Measurements from ENCODE around the gene ASPDH. TPM values are rescaled to one million over a fixed set of nuclear protein-coding genes. Genes with fewer than 3 reads are reported as not detected.
A peak's percentile ranks its signal among the peaks of the same experiment; 100 is the strongest.

ASPDH gene
- polyA plus RNA-seq, 1 donor (not counting 4 experiments of a cell fraction or from before 2014, with no cell fraction given), result not detected

DNA sequence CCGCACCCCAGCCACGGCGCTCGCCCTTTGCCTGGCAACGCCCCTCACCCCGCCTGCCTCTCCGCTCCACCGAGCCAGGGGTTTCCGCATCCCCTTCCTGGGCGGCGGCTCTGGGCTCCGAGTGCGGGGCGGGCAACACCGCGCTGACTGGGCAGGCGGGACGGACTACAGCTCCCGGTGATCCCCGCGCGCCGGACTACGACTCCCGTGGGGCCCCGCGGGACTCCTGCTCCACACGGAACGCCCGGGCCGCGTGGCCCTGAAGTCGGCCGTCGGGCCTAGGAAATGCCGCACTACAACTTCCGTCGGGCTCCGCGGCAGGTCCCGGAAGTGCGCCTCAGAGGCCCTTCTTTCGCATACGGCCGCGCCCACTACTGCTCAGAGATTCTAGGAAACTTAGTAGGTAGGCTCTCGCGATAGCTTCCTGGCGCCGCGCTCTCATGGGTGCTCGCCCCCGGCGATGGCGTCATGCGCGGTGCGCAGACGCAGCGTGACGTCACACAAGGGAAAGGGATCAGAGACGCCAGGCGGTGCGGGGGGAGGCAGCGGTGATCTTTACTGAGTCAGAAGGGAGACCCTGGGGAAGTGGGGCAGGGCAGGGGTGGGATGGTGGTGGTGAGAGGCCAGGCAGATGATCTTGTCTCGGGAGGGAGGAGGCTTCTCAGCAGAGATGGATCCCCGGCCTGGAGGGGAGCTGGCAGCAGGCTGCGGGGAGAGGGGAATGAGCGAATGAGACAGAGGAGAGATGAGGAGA is 2.5 kb downstream of the ASPDH start, which contains the start of gene JOSD2:
Gene JOSD2 (minus strand): TSS at position 123 of the 754 bp plus-strand sequence. CDS start 760 bp downstream, outside the sequence.
- H3K9me1 ChIP-seq (ENCODE audit: control insufficient read depth, extremely low read depth, insufficient read depth, low read length), result no peaks in the 10 kb centered on the region
- H3K27ac ChIP-seq (ENCODE audit: control insufficient read depth, insufficient read depth, low read length), result peak within 1 kb of the TSS; percentile 68
- dilution Hi-C loops (cut with MboI; ENCODE audit: extremely low pct_ligation_motif_present, low sequenced_read_pairs), result no loop called here
- peaks cover 4% of the 10 kb centered on the region for H3K4me1 ChIP-seq (ENCODE audit: control insufficient read depth, extremely low read depth, insufficient read depth, low read length)
- no peaks in the 10 kb centered on the region for H4K20me1 ChIP-seq (ENCODE audit: control insufficient read depth, extremely low read depth, insufficient read depth, low read length)
- H3K4me2 ChIP-seq (ENCODE audit: control insufficient read depth, extremely low read depth, insufficient read depth, low read depth, low read length), result peak within 1 kb of the TSS; percentile 91
- FAIRE-seq, result peak; percentile 75
- H3K4me3 ChIP-seq (ENCODE audit: control insufficient read depth in 2 of 3, extremely low read depth in 1 of 3, insufficient read depth in 2 of 3, low read depth in 1 of 3, low read length in 3 of 3), result peak within 1 kb of the TSS; percentile 68 to 94 (median 91)
- no peaks in the 10 kb centered on the region for H3K36me3 ChIP-seq (ENCODE audit: control insufficient read depth in 2 of 2, extremely low read depth in 1 of 2, insufficient read depth in 2 of 2, low read length in 2 of 2)
- DNase-seq (ENCODE audit: low read depth, low spot score), result peak; percentile 95
- no peaks in the 10 kb centered on the region for H3K9me3 ChIP-seq (ENCODE audit: control insufficient read depth, low read depth, low read length)
- H3K9ac ChIP-seq (ENCODE audit: control insufficient read depth, extremely low read depth, insufficient read depth, low read length), result peak within 1 kb of the TSS; percentile 81
- H3K79me2 ChIP-seq (ENCODE audit: control insufficient read depth, insufficient read depth, low read length), result peaks cover 5% of the 10 kb centered on the region
- H2AFZ ChIP-seq (ENCODE audit: control insufficient read depth, low read length), result peak within 1 kb of the TSS; percentile 94
- TF ChIP-seq CTCF (optimal IDR thresholded peaks at IDR 0.05 in 1 of 3, IDR thresholded peaks at IDR 0.05 in 1 of 3, conservative IDR thresholded peaks at IDR 0.05 in 1 of 3; ENCODE audit: extremely low read depth in 1 of 3, insufficient read depth in 2 of 3, low read length in 3 of 3) (no peak), EZH2 (IDR thresholded peaks at IDR 0.05; ENCODE audit: low read length) (no peak)
- peaks cover 4% of the 10 kb centered on the region for H3K27me3 ChIP-seq (ENCODE audit: control insufficient read depth, extremely low read depth, insufficient read depth, low read length)

DNA sequence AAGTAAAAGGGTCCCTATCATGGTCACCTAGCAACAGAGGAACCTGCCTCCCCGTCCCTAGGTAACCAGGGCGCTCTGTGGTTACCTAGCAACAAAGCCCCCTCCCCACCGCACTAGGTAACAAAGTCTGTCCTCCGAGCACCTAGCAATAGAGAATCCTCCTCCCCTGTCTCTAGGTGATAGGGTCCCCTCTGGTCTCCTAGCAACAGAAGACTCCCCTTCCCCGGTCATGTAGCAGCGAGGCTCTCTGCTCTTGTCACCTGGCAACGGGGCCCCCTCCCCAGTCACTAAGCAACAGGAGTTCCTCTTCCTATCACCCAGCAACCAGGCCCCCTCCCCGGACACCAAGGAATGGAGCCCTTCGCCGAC is 3.0 kb downstream of the ASPDH start:
- dilution Hi-C loops (cut with MboI; ENCODE audit: extremely low pct_ligation_motif_present, low sequenced_read_pairs), result no loop called here
- TF ChIP-seq CTCF (optimal IDR thresholded peaks at IDR 0.05 in 1 of 3, IDR thresholded peaks at IDR 0.05 in 1 of 3, conservative IDR thresholded peaks at IDR 0.05 in 1 of 3; ENCODE audit: extremely low read depth in 1 of 3, insufficient read depth in 2 of 3, low read length in 3 of 3) (no peak), EZH2 (IDR thresholded peaks at IDR 0.05; ENCODE audit: low read length) (no peak)
- Histone ChIP-seq H4K20me1 (ENCODE audit: control insufficient read depth, extremely low read depth, insufficient read depth, low read length) (no peaks in the 10 kb centered on the region), H3K36me3 (ENCODE audit: control insufficient read depth in 2 of 2, extremely low read depth in 1 of 2, insufficient read depth in 2 of 2, low read length in 2 of 2) (peaks cover 0 to 1% of the 10 kb centered on the region in 2 experiments), H3K4me1 (ENCODE audit: control insufficient read depth, extremely low read depth, insufficient read depth, low read length) (peaks cover 4% of the 10 kb centered on the region), H3K9me1 (ENCODE audit: control insufficient read depth, extremely low read depth, insufficient read depth, low read length) (no peaks in the 10 kb centered on the region), H2AFZ (ENCODE audit: control insufficient read depth, low read length) (peak overlapping the region; percentile 49), H3K4me3 (ENCODE audit: control insufficient read depth in 2 of 3, extremely low read depth in 1 of 3, insufficient read depth in 2 of 3, low read depth in 1 of 3, low read length in 3 of 3) (peak overlapping the region; percentile 68 to 94 (median 91)), H3K27ac (ENCODE audit: control insufficient read depth, insufficient read depth, low read length) (peak overlapping the region; percentile 68), H3K27me3 (ENCODE audit: control insufficient read depth, extremely low read depth, insufficient read depth, low read length) (peaks cover 3% of the 10 kb centered on the region), H3K4me2 (ENCODE audit: control insufficient read depth, extremely low read depth, insufficient read depth, low read depth, low read length) (peak overlapping the region; percentile 91), H3K9ac (ENCODE audit: control insufficient read depth, extremely low read depth, insufficient read depth, low read length) (peak overlapping the region; percentile 81), H3K9me3 (ENCODE audit: control insufficient read depth, low read depth, low read length) (no peaks in the 10 kb centered on the region), H3K79me2 (ENCODE audit: control insufficient read depth, insufficient read depth, low read length) (peaks cover 5% of the 10 kb centered on the region)
- DNase-seq (ENCODE audit: low read depth, low spot score) (no peak), FAIRE-seq (no peak)

Measured in keratinocyte (primary cell).